Left colon (tissue), 2 donors: ENCODE results near the gene PITX3. TPM values are rescaled to one million over a fixed set of nuclear protein-coding genes. Genes with fewer than 3 reads are reported as not detected.
"Not testable (repeated sequence)": the region's sequence is repeated elsewhere in the genome, so short reads cannot be mapped to it uniquely, and the experiment has no call there.

Experiments used
- ATAC-seq: fragments of 200-7000 bp; cut with Tn5 transposase; one replicate; pipeline ENCODE4 v1.9.1; 2020; ENCODE audit warnings: mild to moderate bottlenecking, moderate library complexity
- DNase-seq, 2 donors: peaks; one replicate each; pipeline ENCODE4 v3.0.0-alpha.2; 2020
- intact Hi-C, 2 donors: fragments of 100-400 bp; cut with DNase I in 1 of 2; cut with micrococcal nuclease in 1 of 2; formaldehyde crosslinking; loops; one replicate each; pipeline versions ENCODE4 v1.11.2 to v1.14.0; 2022; cut with DNase I, micrococcal nuclease
- total RNA-seq, 2 donors: library from RNA; stranded (reverse); fragmentation: NEBNext Ultra II Directional; extraction: Animal tissue kit (Norgen Biotek cat#: 25700); gene quantifications; one replicate each; pipeline ENCODE4 v1.2.1, GENCODE V29; 2021
- donor health status: DM: no; HTN: no; CAD: no.
- donor health status: DM: yes; HTN: yes; CAD: no.

Gene PITX3
- total RNA-seq, 2 donors from 2014 or later, result not detected

- intact Hi-C loops, result no loop called here
- ATAC-seq (no peak), DNase-seq (no peak)
These were observed 44.4 kb downstream of the PITX3 start for GRCh38 chr10:102196893-102197292.

GRCh38 chr10:102195296-102195870, 45.9 kb downstream of the PITX3 start:
- ATAC-seq (no peak), DNase-seq (no peak)
- intact Hi-C loops, result no loop called here

GRCh38 chr10:102191956-102192355, 49.4 kb downstream of the PITX3 start:
- ATAC-seq (no peak), DNase-seq (no peak)
- intact Hi-C loops, result no loop called here

GRCh38 chr10:102188941-102189898, 52.1 kb downstream of the PITX3 start:
- intact Hi-C loops, DNase-seq: not testable (repeated sequence)
- peak; percentile 64 for ATAC-seq

- DNase-seq (peak; percentile 20 to 37), ATAC-seq (peak; percentile 80)
- intact Hi-C loops, result no loop called here
These were observed 52.9 kb downstream of the PITX3 start for GRCh38 chr10:102188298-102188940.

GRCh38 chr10:102185811-102186527, 55.3 kb downstream of the PITX3 start:
- intact Hi-C loops, result no loop called here
- no peak for DNase-seq
- no peak for ATAC-seq

- intact Hi-C loops, result no loop called here
- ATAC-seq, result no peak
- no peak for DNase-seq
These were observed 56.0 kb downstream of the PITX3 start for GRCh38 chr10:102185272-102185671.

- ATAC-seq (no peak), DNase-seq (no peak)
- intact Hi-C loops, result no loop called here
These were observed 56.7 kb downstream of the PITX3 start for GRCh38 chr10:102184606-102185005.

Other genes starting within 250 kb of the PITX3 start
- gene ARMH3, start 185.3 kb downstream of the PITX3 start, total RNA-seq, result 10 to 100 TPM; 28.6 to 37.3 TPM
- gene HPS6, start 176.2 kb downstream of the PITX3 start, total RNA-seq, result 10 to 100 TPM; 20.3 to 25.0 TPM
- 10 to 100 TPM; 29.5 to 34.6 TPM for gene LDB1, start 121.1 kb downstream of the PITX3 start, total RNA-seq
- 10 to 100 TPM; 14.4 to 22.1 TPM for gene PPRC1, start 108.5 kb downstream of the PITX3 start, total RNA-seq
- gene NOLC1, start 89.1 kb downstream of the PITX3 start, total RNA-seq, result 10 to 100 TPM; 30.2 to 41.5 TPM
- gene ELOVL3, start 15.2 kb downstream of the PITX3 start, total RNA-seq, result not detected
- 10 to 100 TPM; 52.3 to 64.3 TPM for gene GBF1, start 4.0 kb upstream of the PITX3 start, total RNA-seq
- gene NFKB2, start 154.2 kb upstream of the PITX3 start, total RNA-seq, result 10 to 100 TPM; 17.0 to 37.6 TPM
- 10 to 100 TPM in 1 of 2 donors, 1 to 10 TPM in 1; 4.1 to 26.1 TPM for gene PSD, start 177.3 kb upstream of the PITX3 start, total RNA-seq
- gene FBXL15, start 179.3 kb upstream of the PITX3 start, total RNA-seq, result 10 to 100 TPM; 22.5 to 27.8 TPM
- gene CUEDC2, start 191.1 kb upstream of the PITX3 start, total RNA-seq, result 10 to 100 TPM; 25.4 to 27.8 TPM
- gene C10orf95, start 210.0 kb upstream of the PITX3 start, total RNA-seq, result 1 to 10 TPM; 2.1 to 2.2 TPM